Gastrocnemius medialis (tissue), 4 donors: ENCODE measurements around the gene ASMT.

Source experiments
- POLR2A ChIP-seq, 2 donors: fragments of 450-650 bp; IDR thresholded peaks; one replicate each; pipeline ENCODE4 v1.6.1; 2017; ENCODE audit warnings: antibody characterized with exemption in 2 of 2, mild to moderate bottlenecking in 2 of 2, moderate library complexity in 2 of 2
- TF ChIP-seq, protein P1 (sequence below), 5 experiments: fragments of 450-650 bp in 3 of 5; fragments of 200-600 bp in 2 of 5; sonication (generic) in 2 of 5; IDR thresholded peaks in 4 of 5; conservative IDR thresholded peaks in 1 of 5; 1 replicate in 4 of 5; 2 replicates in 1 of 5; pipeline ENCODE4 v1.5.1; 2016 to 2019; ENCODE audit warnings: antibody characterized with exemption in 5 of 5, mild to moderate bottlenecking in 3 of 5, moderate library complexity in 3 of 5

DNA sequence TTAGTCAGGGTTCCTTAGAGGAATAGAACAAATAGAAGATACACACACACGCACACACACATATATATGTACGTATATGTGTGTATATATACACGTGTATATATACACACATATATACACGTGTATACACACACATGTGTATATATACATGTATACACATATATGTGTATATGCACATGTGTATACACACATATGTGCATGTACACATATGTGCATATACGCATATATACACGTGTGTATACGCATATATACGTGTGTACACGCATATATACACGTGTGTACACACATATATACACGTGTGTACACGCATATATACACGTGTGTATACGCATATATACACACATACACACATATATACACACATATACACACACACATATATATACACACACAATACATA, 41.5 kb downstream of the ASMT start:
- TF ChIP-seq, protein P1, sequence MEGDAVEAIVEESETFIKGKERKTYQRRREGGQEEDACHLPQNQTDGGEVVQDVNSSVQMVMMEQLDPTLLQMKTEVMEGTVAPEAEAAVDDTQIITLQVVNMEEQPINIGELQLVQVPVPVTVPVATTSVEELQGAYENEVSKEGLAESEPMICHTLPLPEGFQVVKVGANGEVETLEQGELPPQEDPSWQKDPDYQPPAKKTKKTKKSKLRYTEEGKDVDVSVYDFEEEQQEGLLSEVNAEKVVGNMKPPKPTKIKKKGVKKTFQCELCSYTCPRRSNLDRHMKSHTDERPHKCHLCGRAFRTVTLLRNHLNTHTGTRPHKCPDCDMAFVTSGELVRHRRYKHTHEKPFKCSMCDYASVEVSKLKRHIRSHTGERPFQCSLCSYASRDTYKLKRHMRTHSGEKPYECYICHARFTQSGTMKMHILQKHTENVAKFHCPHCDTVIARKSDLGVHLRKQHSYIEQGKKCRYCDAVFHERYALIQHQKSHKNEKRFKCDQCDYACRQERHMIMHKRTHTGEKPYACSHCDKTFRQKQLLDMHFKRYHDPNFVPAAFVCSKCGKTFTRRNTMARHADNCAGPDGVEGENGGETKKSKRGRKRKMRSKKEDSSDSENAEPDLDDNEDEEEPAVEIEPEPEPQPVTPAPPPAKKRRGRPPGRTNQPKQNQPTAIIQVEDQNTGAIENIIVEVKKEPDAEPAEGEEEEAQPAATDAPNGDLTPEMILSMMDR (IDR thresholded peaks at IDR 0.05 in 4 of 5, conservative IDR thresholded peaks at IDR 0.05 in 1 of 5): no peak
- TF ChIP-seq POLR2A (IDR thresholded peaks at IDR 0.05): no peak
